Stimulated activated CD8-positive, alpha-beta memory T cell treated with anti-CD3 and anti-CD28 coated beads, Interleukin-4, amount 100 ng/mL, for 48 hours (primary cell): ENCODE results near the gene CACNA1I.

Source experiments
- DNase-seq: peaks from one replicate; pipeline ENCODE4 v3.0.0-alpha.2; 2020

The CACNA1I gene

GRCh38 chr22:39535831-39536449, 34.6 kb upstream of the CACNA1I start:
- DNase-seq, result no peak

GRCh38 chr22:39536711-39537110, 33.8 kb upstream of the CACNA1I start:
- DNase-seq, result no peak

- DNase-seq, result no peak
These were observed 32.6 kb upstream of the CACNA1I start for GRCh38 chr22:39537975-39538374.

- peak; percentile 50 for DNase-seq
These were observed 27.5 kb upstream of the CACNA1I start for GRCh38 chr22:39543095-39543494.

DNA sequence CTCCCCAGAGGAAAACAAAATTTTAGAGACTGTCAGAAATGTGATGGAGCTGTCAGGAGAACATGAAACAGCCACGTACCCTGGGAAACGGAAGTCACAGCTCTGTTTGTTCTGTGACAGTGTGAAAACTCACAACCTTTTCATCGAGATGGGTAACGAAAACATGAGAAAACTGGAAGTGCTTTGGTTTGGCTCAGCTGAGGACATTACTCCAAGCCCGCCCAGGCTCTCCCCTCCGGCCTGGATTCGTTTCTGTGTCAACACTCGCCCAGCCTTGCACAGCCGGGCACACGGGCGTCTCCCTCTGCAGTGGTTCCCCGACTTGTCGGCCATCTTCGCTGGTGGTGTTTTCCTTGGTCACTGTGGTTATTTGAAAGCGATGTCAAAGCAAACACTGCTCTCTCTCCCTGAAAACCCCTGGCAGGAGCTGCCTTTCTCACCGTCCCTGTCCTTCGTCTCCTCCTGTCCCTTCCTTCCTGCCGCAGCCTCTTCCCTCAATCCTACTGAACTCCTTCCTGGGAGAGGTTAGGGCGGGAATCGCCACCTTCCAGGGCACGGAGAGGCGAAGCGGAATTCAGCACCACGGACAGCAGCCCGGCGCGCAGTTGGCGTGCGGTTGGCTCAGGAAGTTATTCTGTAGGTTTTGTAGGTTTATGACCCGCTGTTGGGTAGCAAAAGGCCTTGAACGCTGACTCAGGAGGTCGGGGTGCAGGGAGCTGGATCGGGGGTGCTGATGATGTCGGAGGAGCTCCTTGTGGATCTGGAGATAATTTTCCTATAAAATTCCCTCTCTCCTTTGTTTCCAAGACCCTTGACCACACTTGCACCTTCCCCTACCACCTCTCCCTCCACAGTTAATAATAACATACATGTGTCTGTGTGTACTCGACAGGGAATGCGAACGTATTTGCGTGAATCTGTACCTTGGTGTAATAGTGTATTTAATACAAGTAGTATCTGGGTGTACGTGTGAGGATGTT, 24.9 kb upstream of the CACNA1I start:
- peak; percentile 85 for DNase-seq

- no peak for DNase-seq
These were observed 23.5 kb upstream of the CACNA1I start for GRCh38 chr22:39546889-39547586.

DNA sequence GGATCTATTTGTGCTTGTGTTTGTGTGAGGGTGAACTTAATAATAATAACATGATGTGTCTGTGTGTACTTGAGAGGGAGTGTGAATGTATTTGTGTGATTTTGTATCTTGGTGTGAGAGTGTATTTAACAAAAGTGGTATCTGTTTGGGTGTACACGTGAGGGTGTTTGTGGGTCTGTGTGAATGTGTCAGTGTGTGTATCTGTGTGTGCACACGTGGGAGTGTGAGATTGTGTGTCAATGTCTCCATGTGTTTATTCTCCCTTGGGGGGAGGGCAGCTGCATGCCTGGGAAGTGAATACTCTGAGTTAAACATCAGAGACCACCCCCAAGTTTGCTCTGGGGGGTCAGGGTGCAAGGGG, 23.0 kb upstream of the CACNA1I start:
- no peak for DNase-seq

- no peak for DNase-seq
These were observed 17.1 kb upstream of the CACNA1I start for GRCh38 chr22:39553429-39553828.

DNA sequence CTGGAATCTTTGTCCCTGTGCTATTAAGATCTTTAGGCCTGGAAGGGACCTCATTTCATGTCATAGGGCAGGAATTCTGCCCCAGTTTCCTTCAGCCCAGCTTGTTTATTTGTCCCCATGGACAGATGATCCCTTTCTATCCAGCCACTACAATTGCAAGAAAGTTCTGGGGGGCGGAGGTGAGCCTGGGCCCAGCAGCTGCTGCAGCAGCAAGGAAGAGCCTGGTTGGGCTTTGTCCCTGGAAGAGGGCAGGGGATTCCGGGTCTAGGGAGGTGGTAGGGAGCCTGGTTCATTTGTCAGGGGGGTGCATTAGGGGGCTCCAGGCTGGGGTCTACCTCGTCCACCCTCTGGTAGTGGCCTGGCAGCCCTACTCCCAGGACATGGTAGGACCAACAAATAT, 16.4 kb upstream of the CACNA1I start:
- no peak for DNase-seq

DNA sequence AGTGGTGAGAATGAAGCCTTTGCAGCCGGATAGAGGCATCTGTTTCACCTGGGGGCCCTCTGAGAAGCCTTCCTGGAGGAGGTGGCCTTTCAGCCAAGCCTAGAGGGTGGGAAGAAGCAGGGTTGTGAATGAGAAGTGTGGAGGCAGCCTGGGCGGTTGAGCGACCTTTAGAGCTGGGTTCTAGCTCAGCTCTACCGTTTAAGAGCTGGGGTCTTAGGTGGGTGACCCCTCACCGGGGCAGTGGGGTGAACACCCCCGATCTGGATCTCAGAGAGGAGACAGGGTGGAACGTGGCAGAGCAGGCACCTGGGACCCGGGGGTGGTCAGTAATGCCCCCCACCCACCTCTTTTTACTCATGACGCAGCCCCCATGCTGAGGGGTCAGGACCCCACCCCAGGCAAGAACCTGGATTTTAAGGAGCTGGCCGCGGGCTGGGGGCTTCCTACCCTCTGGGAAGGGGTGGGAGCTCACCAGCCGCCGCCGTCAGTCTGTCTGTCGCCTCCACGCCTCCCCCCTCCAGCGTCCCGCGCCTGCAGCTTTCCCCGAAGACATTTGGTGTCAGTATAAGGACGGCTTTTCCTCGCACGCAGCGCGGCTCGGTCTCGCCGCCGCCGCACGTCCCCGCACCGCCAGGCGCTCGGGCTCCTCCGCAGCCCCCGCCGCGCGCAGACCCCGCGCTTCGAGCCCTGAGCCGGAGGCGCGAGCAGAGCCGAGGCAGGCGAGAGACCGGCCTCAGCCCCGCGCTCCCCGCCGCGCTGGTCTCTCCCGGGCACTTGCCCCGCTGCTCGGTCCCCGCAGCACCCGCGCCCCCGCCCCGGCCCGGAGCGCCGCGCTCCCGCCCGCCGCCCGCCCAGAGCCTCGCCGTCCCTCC, 13.3 kb upstream of the CACNA1I start:
- DNase-seq, result peak; percentile 43

GRCh38 chr22:39558254-39558727, 12.3 kb upstream of the CACNA1I start:
- no peak for DNase-seq

GRCh38 chr22:39558950-39559349, 11.6 kb upstream of the CACNA1I start:
- no peak for DNase-seq

DNA sequence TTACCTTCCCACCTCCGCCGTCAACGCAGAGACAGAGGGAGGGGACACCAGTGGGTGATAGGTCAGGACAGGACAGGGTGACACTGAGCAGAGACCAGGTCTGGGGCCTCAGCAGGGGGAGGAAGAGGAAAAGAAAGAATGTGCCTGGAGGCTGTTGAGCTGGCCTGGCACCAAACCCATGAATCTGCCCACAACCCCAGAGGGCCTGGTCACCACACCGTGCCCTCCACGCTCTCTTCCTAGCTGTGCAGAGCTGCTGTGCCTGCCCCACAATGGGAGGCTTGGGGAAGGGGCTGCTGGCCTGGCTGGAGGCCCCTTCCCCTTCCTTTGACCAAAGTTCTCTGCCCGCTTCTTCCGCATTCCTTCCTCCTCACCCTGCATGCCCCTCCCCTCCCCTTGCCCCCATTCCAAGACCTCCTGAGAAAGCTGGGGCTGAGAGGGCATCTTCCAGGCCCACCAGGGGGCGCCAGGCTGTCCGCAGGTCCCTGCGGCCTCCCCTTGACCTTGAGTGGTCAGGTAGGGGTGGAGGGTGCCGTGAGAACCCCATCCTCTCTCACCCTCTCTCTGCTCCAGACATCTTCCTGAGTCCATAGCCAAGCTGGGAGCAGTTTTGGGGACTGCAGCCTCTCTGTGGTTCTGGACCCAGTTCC, 11.0 kb upstream of the CACNA1I start:
- DNase-seq, result peak; percentile 43

DNA sequence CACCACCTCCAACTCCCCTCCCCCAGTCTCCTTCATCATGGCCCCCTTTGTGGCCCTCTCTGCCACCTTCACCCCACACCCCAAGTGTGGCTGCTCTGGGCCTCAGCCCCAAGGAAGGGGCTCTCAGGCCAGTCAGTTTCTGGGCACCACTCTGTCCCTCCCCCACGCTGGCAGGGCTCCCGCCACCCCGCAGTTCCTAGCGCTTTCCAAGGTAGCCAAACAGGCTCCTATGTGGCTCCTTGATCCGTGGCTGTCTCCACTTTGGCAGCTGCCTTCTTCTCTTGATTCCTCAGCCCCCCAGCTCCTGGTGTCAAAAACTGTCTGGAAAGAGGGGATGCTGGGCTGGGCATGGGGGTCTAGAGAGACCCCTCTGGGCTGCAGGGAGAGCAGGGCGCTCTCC, 10.4 kb upstream of the CACNA1I start:
- DNase-seq, result no peak

GRCh38 chr22:39562839-39563489, 7.6 kb upstream of the CACNA1I start:
- no peak for DNase-seq

- DNase-seq, result no peak
These were observed 6.8 kb upstream of the CACNA1I start for GRCh38 chr22:39563571-39564428.

DNA sequence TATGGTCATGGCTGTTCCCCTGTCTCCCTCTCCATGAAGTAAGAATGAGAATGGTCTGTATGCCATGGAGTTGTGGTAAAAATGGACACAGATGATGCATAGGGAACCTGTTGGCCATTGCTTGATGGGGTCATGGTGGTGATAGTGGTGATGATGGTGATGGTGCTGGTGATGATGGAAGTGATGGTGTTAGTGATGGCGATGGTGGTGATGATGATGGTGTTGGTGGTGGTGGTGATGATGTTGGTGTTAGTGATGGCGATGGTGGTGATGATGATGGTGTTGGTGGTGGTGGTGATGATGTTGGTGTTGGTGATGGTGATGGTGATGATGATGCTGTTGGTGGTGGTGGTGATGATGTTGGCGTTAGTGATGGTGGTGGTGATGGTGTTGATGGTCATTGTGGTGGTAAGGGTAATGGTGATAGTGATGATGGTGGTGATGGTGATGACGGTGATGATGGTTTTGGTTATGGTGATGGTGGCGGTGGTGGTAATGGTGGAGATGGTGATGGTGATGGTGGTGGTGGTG, 5.1 kb upstream of the CACNA1I start:
- no peak for DNase-seq

- DNase-seq, result peak; percentile 36
These were observed 3.2 kb upstream of the CACNA1I start for GRCh38 chr22:39567135-39567946.

GRCh38 chr22:39568278-39568981, 2.1 kb upstream of the CACNA1I start:
- DNase-seq, result no peak
